GM18873 (cell line): ENCODE data around the gene CFAP299.
"Not testable (repeated sequence)": the region's sequence is repeated elsewhere in the genome, so short reads cannot be mapped to it uniquely, and the experiment has no call there.

ENCODE experiments used
- ATAC-seq: cut with Tn5 transposase; IDR thresholded peaks from one replicate; pipeline ENCODE4 v1.9.1; 2021; ENCODE audit warnings: mild to moderate bottlenecking, moderate library complexity, moderate number of reproducible peaks; ENCODE audit not compliant: unreplicated experiment, low FRiP score

The CFAP299 gene

GRCh38 chr4:80335554-80336358, at the start of gene CFAP299:
TSS of gene CFAP299 (plus strand) at chr4:80335730.
- peak; percentile 95 for ATAC-seq

DNA sequence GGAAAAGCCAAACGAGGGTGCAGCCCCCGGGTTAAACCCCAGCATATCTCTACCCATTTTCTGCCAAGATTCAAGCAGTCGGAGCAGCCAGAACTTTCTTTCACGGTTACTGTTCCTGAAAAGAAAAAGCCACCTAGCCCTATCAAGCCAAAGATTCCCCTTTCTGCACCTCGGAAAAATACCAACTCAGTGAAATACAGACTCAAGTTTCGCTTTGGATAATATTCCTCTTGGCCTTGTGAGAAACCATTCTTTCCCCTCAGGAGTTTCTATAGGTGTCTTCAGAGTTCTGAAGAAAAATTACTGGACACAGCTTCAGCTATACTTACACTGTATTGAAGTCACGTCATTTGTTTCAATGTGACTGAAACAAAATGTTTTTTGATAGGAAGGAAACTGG, 49.1 kb upstream of the CFAP299 start:
- ATAC-seq, result no peak

DNA sequence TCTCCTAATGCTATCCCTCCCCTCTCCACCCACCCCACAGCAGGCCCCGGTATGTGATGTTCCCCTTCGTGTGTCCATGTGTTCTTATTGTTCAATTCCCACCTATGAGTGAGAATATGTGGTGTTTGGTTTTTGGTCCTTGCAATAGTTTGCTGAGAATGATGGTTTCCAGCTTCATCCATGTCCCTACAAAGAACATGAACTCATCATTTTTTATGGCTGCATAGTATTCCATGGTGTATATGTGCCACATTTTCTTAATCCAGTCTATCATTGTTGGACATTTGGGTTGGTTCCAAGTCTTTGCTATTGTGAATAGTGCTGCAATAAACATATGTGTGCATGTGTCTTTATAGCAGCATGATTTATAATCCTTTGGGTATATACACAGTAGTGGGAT, 44.9 kb upstream of the CFAP299 start:
- ATAC-seq, result not testable (repeated sequence)

- ATAC-seq, result no peak
Measured at GRCh38 chr4:80294206-80294605, 41.3 kb upstream of the CFAP299 start.

- ATAC-seq, result no peak
Measured at GRCh38 chr4:80295336-80295735, 40.2 kb upstream of the CFAP299 start.

DNA sequence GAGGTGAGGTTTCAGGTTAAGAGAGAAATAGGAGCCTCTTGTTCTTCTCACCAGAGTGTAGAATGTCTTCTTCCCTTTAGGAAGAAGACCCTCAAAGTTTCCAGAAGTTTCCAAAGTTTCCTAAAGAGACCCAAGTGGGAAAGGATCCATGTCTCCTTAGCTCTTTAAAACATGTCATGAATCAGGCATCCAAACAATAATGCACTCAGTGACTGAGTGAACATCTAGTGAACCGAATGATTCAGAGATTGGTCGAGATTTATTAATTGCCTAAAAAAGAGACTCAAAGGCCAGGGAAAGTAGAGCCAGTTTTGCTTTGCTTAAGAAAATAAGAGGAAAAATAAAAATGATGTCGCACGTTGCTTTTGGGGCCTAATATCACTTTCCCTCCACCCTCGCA, 39.7 kb upstream of the CFAP299 start:
- no peak for ATAC-seq

- ATAC-seq, result no peak
Measured at GRCh38 chr4:80301884-80302283, 33.6 kb upstream of the CFAP299 start.

DNA sequence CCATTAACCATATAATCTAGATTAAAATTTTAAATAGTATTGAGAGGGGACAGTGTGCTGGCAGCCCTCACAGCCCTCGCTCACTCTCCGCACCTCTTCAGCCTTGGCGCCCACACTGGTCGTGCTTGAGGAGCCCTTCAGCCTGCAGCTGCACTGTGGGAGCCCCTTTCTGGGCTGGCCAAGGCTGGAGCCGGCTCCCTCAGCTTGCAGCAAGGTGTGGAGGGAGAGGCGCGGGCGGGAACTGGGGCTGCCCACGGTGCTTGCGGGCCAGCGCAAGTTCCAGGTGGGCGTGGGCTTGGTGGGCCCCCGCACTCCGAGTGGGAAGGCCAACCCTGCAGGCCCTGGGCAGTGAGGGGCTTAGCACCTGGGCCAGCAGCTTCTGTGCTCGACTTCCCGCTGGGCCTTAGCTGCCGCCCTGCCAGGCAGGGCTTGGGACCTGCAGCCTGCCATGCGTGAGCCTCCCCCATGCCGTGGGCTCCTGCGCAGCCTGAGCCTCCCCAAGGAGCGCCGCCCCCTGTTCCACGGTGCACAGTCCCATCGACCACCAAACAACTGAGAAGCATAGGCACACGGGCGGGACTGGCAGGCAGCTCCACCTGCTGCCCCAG, 32.8 kb upstream of the CFAP299 start:
- ATAC-seq, result no peak

- no peak for ATAC-seq
Measured at GRCh38 chr4:80305466-80305865, 30.1 kb upstream of the CFAP299 start.

GRCh38 chr4:80306260-80306659, 29.3 kb upstream of the CFAP299 start:
- no peak for ATAC-seq

DNA sequence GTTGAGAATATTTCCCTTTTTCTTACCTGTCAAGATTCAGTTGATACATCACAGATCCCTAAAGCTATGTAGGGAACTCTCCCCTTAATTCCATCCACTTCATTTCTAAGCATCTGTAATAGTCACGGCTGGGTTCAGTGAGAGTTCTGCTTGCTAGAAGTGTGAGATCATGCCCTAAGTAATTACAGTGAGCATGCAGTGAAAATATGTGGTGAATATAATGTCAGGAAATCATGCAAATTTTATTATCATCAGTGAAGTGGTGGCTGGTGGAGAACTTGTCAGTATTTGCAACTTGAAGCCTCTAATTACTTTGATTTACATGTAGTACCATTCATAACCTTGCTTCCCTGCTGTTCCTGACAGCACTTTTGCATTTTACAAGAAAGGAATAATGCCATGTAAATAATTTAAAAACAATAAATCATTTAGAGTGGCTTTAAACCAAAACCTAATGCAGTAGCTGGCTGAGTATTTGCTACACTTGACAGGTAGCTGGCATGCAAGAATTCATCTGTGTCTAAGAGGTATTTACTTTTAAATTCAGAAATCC, 28.3 kb upstream of the CFAP299 start:
- ATAC-seq, result no peak

GRCh38 chr4:80307774-80308465, 27.6 kb upstream of the CFAP299 start:
- no peak for ATAC-seq

GRCh38 chr4:80308466-80308822, 27.1 kb upstream of the CFAP299 start:
- no peak for ATAC-seq

DNA sequence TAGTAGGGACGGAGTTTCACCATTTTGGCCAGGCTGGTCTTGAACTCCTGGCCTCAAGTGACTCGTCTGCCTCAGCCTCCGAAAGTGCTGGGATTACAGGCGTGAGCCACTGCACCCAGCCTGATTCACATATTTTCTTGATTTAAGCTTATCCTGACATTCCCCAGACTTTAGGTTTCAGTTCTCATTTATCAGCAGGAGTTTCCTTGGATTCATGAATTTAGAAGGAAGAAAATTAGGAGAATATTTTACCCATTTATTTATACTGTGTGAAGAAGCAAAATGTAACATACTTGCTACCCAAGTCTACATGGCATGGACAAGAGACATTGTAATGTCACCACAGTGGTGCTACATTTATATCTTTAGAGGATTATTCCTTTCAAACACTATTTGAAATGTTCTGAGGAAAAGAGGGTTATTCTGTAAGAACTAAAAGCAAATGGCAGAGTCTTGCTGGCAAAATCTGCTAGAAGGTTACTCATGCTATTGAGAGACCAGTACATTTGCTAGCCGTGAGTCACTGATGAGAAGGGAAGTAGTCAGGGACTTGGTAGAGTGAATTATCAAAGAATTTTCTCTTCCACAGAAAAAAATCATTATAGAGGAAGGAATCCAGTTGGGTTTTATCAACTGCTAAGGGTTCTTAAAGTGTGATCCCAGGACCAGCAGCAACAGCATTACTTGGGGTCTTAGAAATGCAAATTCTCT, 26.1 kb upstream of the CFAP299 start:
- ATAC-seq, result no peak

GRCh38 chr4:80311130-80311529, 24.4 kb upstream of the CFAP299 start:
- no peak for ATAC-seq

DNA sequence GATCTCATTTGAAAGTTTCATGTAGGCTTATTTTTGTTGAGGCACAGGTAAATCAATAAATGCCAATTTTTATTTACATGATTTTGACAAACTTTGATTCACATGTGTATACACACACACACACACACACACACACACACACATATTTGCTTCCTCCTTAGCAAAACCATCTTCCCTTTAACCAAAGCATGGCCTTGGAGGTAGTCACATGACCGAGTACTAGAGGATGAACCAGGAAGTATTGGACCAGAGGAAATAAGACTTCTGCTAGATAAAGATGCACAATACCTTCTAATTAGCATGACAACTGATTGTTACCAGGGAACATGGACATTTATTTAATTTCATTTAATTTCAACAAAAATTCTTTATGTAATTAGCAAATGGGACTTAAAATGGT, 23.4 kb upstream of the CFAP299 start:
- no peak for ATAC-seq

GRCh38 chr4:80313627-80314026, 21.9 kb upstream of the CFAP299 start:
- ATAC-seq, result no peak

- ATAC-seq, result not testable (repeated sequence)
Measured at GRCh38 chr4:80315848-80316247, 19.7 kb upstream of the CFAP299 start.

DNA sequence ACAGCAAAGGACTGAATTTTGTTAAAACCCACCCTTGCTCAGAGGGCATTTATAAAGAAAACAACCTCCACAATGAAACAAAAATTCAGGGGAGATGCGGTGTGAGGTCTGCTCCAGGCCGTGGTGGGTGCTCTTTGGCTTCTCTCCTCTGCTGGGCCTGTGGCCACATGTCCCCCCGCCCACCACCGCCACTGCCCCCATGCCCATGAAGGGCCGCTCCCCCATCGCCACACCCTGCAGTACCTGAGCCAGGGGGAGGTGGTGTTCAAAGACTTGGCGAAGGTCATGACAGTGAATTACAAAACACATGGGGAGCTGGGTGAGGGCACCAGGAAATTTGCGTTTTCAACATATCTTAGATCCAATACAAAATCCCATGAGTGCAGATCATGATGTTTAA, 14.2 kb upstream of the CFAP299 start:
- ATAC-seq, result no peak

DNA sequence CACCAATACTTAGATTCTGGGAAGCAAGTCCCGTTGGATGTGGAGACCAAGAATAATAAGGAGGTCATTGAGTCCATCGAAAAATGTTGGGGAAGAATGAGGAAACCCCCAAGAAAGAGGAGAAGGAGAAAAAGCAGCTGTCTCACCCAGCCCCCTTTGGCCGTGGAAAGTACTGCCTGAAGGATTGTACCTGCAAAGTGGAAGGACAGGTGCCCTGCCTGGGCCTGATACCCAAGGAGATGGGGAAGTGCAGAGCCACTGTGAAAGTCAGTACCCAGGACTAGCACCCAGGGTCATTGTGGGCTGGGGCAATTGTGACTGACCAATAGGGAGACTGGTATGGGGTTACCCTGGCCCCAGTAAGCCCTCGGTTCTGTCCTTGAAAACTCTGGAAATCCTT, 13.8 kb upstream of the CFAP299 start:
- no peak for ATAC-seq

DNA sequence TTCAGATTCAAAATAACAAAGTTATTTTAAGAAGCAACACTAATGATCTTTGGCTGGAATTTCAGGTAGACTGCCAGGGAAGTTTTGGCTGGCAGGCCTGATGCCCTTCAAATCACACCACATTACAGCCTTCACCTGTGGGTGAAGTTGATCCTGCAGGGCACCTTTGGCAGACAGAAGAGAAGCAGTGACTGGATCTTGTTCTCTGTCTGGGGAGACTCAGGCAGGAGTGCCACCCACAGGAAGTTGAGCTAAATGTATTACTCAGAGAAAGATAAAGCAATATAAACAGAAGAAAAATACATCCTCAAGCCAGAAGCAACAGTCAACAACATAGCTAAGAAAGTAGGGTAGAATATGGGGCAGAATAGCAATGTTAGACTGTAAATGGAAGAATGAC, 12.8 kb upstream of the CFAP299 start:
- ATAC-seq, result no peak
